Muscle layer of duodenum (tissue), 2 donors: ENCODE data around the gene AHI1.
"Not testable (repeated sequence)": the region's sequence is repeated elsewhere in the genome, so short reads cannot be mapped to it uniquely, and the experiment has no call there.

Source experiments
- H3K27ac ChIP-seq: one replicate; pipeline ENCODE4 v1.7.0; 2013; ENCODE audit warnings: mild to moderate bottlenecking, low read length
- H3K27me3 ChIP-seq: one replicate; pipeline ENCODE4 v1.7.0; 2013; ENCODE audit warnings: low read depth, mild to moderate bottlenecking, control low read depth, low read length
- H3K36me3 ChIP-seq, 2 donors: one replicate each; pipeline ENCODE4 v1.7.0; 2013; ENCODE audit warnings: low read length in 2 of 2, control low read depth in 1 of 2, mild to moderate bottlenecking in 1 of 2; ENCODE audit not compliant: insufficient read depth in 2 of 2, control insufficient read depth in 1 of 2
- H3K4me1 ChIP-seq, 2 donors: one replicate each; pipeline ENCODE4 v1.7.0; 2013; ENCODE audit warnings: low read length in 2 of 2, mild to moderate bottlenecking in 2 of 2, control low read depth in 1 of 2, moderate library complexity in 1 of 2; ENCODE audit not compliant: insufficient read depth in 2 of 2, control insufficient read depth in 1 of 2
- H3K4me3 ChIP-seq, 2 donors: one replicate each; pipeline ENCODE4 v1.7.0; 2013; ENCODE audit warnings: low read length in 2 of 2, low read depth in 1 of 2, mild to moderate bottlenecking in 1 of 2
- H3K9me3 ChIP-seq, 2 donors: one replicate each; pipeline ENCODE4 v1.7.0; 2013; ENCODE audit warnings: low read length in 2 of 2, control low read depth in 1 of 2, mild to moderate bottlenecking in 1 of 2; ENCODE audit not compliant: control insufficient read depth in 1 of 2
- donor health status: healthy.

The AHI1 gene

DNA sequence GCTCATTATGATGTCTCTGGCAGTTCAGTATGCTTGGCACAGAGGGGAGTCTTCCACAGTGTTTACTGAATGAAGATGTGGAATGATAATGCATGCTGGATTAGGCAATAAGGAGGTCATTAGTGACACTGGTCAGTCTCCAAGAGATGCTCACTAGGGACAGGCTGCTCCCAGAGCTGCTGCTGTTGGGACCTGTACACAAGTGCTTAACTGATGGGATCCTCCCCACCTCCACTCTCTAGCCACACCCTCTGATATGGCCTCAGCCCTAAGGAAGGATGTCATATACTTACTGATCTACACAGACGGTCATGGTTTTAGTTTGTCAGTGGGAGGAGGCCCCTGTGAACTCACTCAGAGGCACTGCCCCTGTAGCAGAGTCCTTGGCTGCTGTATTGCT lies 243.1 kb downstream of the AHI1 start:
- Histone ChIP-seq H3K27ac (no peak overlapping the region), H3K4me1 (no peaks in the 10 kb centered on the region), H3K9me3 (no peaks in the 10 kb centered on the region), H3K36me3 (no peaks in the 10 kb centered on the region), H3K27me3 (no peaks in the 10 kb centered on the region), H3K4me3 (no peak overlapping the region)

DNA sequence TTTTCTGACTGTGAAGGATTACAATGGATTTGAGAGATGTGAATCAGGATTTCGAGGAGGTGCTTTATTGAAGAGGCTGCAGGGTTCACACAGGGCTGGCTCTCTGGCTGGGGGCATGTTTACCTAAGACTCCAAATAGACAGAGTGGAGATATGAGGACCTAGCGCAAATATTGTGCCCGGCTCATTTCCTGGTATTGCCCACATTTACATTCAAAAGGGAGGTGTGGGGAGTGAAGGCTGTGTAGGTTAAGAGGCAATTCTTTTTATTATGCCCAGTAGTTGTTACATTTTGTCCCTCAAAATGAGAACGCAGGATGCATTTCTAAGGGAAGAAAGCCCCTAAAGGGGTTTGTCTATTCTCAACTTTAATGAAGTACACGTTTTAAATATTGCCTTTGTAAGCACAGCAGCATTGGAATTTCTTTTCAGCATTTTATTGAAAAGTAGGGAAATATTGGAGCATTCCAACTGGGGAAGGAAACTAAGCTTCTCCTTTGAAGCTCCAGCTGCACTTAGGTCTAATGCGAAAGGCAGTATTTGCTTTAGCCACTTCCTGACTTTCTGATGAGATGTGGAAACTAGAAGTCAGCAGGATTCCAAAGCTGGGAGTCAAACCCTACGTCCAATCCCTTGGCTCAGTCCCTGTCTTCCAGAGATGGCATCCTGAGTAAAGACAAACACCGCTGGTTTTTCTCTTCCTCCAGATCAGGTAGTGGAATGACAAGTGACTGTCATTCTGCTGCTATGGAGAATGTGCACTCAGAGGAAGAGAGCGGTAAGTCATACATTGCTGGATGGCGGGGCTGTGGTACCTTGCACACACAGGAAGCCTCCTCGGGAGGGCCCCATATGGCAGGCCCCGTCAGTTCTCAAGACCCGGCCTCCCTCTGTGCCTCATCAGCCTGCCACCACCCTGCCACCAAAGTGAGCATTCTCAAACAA lies 245.8 kb downstream of the AHI1 start:
- H3K4me3 ChIP-seq = no peak overlapping the region
- peak overlapping the region; percentile 0 for H3K27ac ChIP-seq
- H3K36me3 ChIP-seq = no peaks in the 10 kb centered on the region
- no peaks in the 10 kb centered on the region for H3K9me3 ChIP-seq
- no peaks in the 10 kb centered on the region for H3K27me3 ChIP-seq
- H3K4me1 ChIP-seq = no peaks in the 10 kb centered on the region

DNA sequence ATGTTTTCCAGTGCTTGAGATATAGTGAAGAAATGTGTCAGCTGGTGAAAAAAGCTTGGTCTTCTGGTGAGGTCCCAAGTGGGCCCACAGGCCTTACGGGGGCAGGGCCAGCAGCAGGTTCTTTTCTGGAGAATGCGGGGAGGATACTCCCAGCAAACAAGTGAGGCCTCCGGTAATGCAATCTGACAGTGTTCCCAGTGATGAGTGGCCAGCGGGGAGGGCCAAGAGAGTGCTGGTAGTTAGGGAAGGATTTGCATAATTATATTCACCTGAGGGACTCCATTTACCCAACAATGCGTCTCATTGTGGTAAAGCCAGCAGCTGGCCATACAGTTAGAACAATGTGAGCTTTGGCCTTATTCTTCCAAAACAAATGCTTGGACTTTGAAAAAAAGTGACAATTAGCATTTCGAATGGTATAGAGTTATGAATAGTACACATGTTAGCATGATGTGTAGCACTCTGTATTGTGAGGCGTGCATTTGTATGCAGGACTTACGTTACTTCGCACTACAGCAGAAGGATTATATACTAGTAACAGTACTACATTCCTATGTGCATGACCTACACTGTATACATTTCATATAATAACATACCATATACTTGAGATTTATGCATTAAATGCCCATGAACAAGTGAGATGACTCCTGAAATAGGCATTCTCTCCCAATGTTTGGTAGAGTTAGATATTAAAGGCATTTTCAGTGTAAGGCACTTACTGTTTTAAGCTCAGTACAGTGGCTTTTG lies 246.6 kb downstream of the AHI1 start:
- Histone ChIP-seq H3K36me3 (no peaks in the 10 kb centered on the region), H3K27ac (peak overlapping the region; percentile 0), H3K4me3 (no peak overlapping the region), H3K9me3 (no peaks in the 10 kb centered on the region), H3K27me3 (no peaks in the 10 kb centered on the region), H3K4me1 (no peaks in the 10 kb centered on the region)

DNA sequence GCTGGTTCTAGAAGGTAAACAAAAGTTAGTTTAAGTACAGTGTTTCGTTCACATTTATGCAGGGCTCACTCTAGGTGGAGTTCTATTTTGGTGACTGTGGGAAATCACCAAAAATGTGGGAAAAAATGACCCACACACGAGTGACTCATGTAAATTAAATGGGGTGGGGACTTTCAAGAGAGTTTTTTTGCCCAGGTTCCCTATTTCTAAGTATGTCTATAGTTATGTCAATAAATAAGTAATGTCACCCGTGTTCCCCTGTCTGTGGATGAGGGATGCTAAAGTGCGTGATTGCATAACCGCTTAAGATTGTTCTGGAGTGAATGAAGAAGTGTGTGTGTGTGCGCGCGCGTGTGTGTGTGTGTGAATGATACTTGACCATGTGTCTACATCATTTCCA lies 247.3 kb downstream of the AHI1 start:
- H3K4me1 ChIP-seq = no peaks in the 10 kb centered on the region
- no peak overlapping the region for H3K27ac ChIP-seq
- H3K27me3 ChIP-seq = no peaks in the 10 kb centered on the region
- H3K36me3 ChIP-seq = no peaks in the 10 kb centered on the region
- H3K9me3 ChIP-seq = no peaks in the 10 kb centered on the region
- H3K4me3 ChIP-seq = no peak overlapping the region

DNA sequence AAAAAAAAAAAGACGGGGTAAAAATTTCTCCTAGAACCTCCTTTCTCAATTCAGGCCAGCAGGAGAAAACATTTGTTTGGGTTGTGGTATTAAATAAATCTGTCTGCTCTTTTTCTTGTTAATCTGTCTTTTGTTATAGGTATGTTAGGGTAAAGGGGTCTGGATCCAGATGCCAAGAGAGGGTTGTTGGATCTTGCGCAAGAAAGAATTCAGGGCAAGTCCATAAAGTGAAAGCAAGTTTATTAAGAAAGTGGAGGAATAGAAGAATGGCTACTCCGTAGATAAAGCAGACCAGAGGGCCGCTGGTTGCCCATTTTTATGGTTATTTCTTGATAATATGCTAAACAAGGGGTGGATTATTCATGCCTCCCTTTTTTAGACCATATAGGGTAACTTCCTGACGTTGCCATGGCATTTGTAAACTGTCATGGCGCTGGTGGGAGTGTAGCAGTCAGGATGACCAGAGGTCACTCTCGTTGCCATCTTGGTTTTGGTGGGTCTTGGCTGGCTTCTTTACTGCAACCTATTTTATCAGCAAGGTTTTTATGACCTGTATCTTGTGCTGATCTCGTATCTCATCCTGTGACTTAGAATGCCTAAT lies 251.0 kb downstream of the AHI1 start:
- H3K9me3 ChIP-seq, H3K36me3 ChIP-seq, H3K27ac ChIP-seq, H3K27me3 ChIP-seq, H3K4me3 ChIP-seq, H3K4me1 ChIP-seq: not testable (repeated sequence)

DNA sequence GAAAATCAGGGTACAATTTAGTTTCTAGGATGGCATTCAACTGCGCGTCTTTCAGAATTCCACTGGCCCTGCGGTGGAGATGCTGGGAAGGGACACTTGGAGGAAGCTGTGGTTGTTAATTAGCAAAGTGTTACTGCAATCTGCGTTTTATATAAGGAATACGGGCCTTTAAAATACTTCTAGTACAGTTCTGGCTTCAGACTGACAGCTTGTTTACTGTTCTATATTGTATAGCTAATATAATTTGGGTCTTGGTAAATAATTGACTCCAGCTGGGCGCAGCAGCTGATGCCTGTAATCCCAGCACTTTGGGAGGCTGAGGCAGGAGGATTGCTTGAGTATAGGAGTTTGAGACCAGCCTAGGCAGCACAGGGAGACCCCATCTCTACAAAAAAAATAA lies 252.7 kb downstream of the AHI1 start:
- H3K4me3 ChIP-seq = no peak overlapping the region
- H3K4me1 ChIP-seq = no peaks in the 10 kb centered on the region
- H3K27ac ChIP-seq = no peak overlapping the region
- H3K36me3 ChIP-seq = no peaks in the 10 kb centered on the region
- H3K9me3 ChIP-seq = no peaks in the 10 kb centered on the region
- H3K27me3 ChIP-seq = no peaks in the 10 kb centered on the region

DNA sequence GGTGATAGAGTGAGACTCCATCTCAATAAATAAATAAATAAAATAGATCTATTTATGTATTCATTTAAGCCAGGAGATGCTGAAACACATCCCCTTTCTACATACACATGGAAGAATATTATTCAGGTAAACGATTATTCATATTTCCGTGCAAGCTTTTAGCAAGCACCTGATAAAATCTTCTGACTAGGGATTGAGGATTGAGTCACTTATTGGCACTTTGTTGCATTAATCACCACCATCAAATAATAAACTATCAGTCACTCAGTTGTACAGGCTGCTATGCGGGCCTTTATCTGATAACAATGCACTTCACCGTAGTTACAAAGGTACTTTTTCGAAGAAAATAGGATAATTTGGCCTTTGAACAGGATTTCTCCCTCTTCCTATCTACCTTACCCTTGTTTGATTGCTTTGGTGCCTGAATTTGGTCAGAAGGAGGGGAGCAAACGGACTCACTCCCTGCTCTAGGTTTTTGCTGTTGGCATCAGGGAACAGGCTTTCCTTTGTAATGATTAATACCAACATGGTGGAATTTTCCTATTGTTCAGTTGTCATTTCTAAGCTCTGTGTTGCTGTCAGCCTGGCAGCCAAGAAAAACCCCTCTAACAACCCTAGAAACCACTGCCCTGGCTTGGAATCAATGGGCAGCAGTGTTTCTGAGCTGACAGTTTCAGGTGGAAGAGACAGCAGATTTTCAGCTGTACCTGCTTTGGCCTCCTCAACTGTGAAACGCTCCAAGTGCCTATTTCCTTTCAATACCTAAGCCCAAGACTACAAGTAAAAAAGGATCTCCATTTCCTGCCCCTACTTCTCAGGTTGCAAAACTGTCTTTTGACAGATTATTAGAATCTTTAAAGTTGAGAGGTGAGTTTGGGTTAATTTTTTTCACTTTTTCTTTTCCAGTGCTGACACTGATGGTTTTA lies 253.4 kb downstream of the AHI1 start:
- no peaks in the 10 kb centered on the region for H3K9me3 ChIP-seq
- no peaks in the 10 kb centered on the region for H3K4me1 ChIP-seq
- no peaks in the 10 kb centered on the region for H3K27me3 ChIP-seq
- no peak overlapping the region for H3K4me3 ChIP-seq
- no peak overlapping the region for H3K27ac ChIP-seq
- no peaks in the 10 kb centered on the region for H3K36me3 ChIP-seq

DNA sequence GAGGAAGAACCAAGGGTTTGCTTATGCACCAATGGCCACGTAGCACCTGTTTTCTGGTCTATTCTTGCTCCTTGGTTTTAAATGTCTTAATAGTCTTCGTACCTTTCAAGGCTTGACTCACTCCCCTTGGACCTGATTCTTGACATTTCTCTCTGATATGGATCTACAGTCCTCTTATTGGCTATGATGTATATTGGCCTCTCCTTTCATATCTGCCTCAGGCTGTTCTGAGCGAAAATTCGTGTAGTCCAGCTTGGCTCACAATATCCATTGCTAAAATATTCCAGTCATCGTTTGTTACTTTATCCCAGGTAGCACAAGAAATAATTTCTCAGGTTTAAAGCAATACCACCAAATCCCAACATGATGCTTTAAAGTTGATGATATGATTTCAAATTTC lies 256.8 kb downstream of the AHI1 start:
- H3K27me3 ChIP-seq = no peaks in the 10 kb centered on the region
- no peaks in the 10 kb centered on the region for H3K4me1 ChIP-seq
- no peak overlapping the region for H3K4me3 ChIP-seq
- no peak overlapping the region for H3K27ac ChIP-seq
- no peaks in the 10 kb centered on the region for H3K36me3 ChIP-seq
- H3K9me3 ChIP-seq = no peaks in the 10 kb centered on the region

DNA sequence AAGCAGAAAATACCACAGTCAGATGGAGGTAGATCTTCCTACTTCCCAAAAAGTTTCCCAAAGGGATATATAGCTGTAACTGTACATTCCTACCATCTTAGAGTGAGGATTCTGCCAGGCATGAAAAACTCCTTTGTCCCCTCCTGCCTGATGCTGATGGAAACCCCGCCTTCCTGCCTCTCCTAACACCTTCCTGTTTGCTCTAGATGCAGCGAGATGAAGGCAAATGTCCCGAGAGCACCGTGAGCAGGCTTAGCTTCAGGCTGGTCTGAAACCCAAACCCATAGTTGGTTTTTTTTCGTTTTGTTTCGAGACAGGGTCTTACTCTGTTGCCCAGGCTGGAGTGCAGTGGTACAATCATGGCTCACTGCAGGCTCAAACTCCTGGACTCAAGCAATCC lies 260.8 kb downstream of the AHI1 start:
- Histone ChIP-seq H3K27ac (no peak overlapping the region), H3K36me3 (no peaks in the 10 kb centered on the region), H3K4me1 (no peaks in the 10 kb centered on the region), H3K27me3 (no peaks in the 10 kb centered on the region), H3K4me3 (no peak overlapping the region), H3K9me3 (no peaks in the 10 kb centered on the region)

DNA sequence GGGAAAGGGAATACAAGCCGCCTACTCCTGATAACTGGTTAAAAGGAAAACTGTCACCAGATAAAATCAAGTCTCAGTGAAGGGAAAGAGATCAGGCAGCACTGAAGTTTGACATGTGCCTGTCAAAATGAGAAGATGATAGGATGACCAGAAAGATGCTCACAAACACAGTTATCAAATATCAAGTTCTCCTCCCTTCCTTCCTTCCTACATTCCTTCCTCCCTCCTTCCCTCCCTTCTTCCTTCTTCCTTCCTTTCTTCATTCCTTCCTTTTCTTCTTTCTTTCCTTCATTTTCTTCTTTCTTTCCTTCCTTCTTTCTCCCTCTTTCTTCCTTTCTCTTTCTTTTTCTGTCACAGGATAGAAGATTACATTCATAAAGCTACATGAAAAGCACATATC lies 261.2 kb downstream of the AHI1 start:
- H3K9me3 ChIP-seq = no peaks in the 10 kb centered on the region

DNA sequence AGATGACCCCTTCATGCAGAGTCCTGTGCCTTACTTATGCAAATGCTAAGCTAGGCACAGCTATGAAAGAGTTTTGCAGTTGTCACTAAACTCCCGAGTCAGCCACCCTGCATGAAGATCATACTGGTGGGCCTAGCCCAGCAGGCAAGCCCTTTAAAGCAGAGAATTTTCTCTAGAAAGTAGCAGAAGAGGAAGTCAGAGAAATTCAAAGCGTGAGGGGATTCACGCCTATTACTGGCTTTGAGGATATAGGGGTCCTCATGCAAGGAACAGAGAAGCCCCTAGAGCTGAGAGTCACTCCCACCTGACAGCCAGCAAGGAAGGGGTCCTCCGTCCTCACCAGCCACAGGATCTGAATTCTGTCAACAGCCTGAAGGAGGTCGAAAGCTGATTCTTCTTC lies 261.8 kb downstream of the AHI1 start:
- Histone ChIP-seq H3K4me1 (no peaks in the 10 kb centered on the region), H3K27me3 (no peaks in the 10 kb centered on the region), H3K9me3 (no peaks in the 10 kb centered on the region), H3K27ac (no peak overlapping the region), H3K36me3 (no peaks in the 10 kb centered on the region), H3K4me3 (no peak overlapping the region)

More for the DNA sequence above, 261.2 kb downstream of the AHI1 start:
- Histone ChIP-seq H3K27ac (no peak overlapping the region), H3K4me1 (no peaks in the 10 kb centered on the region), H3K27me3 (no peaks in the 10 kb centered on the region), H3K4me3 (no peak overlapping the region), H3K36me3 (no peaks in the 10 kb centered on the region)
